Right ventricle myocardium superior (tissue), 1 donor: ENCODE results near the gene REC8. TPM values are rescaled to one million over a fixed set of nuclear protein-coding genes. Genes with fewer than 3 reads are reported as not detected.
"Not testable (repeated sequence)": the region's sequence is repeated elsewhere in the genome, so short reads cannot be mapped to it uniquely, and the experiment has no call there.

Experiments used
- ATAC-seq: fragments of 200-7000 bp; cut with Tn5 transposase; one replicate; pipeline ENCODE4 v1.9.1; 2020; ENCODE audit warnings: mild to moderate bottlenecking; ENCODE audit not compliant: poor library complexity
- DNase-seq: peaks from one replicate; pipeline ENCODE4 v3.0.0-alpha.2; 2020
- intact Hi-C: fragments of 100-400 bp; cut with DNase I; formaldehyde crosslinking; loops from one replicate; pipeline ENCODE4 v1.11.2; 2022
- microRNA-seq: library from miRNA; unstranded; fragments of <30 nt; microRNA quantifications from one replicate; pipeline ENCODE4 v1.2.0, GENCODE V29; 2020
- total RNA-seq: library from RNA; stranded (reverse); fragmentation: NEBNext Ultra II Directional; extraction: Animal tissue kit (Norgen Biotek cat#: 25700); gene quantifications from one replicate; pipeline ENCODE4 v1.2.1, GENCODE V29; 2021
- donor health status: DM: no; HTN: yes; CAD: no; lungs with severe emphysema.

REC8 gene
- total RNA-seq, 1 donor from 2014 or later = 1.7 TPM

GRCh38 chr14:24215495-24216344, 43.8 kb downstream of the REC8 start, which contains the start of gene MDP1:
TSS of gene MDP1 (minus strand) at chr14:24216066. CDS start at chr14:24215955, 111 bp downstream.
- DNase-seq = peak; percentile 93
- ATAC-seq = peak; percentile 86
- intact Hi-C loops = no loop called here

- intact Hi-C loops = no loop called here
- ATAC-seq (no peak), DNase-seq (no peak)
Measured at GRCh38 chr14:24216345-24216699, 44.4 kb downstream of the REC8 start.

- DNase-seq, intact Hi-C loops, ATAC-seq: not testable (repeated sequence)
Measured at GRCh38 chr14:24216876-24217275, 45.0 kb downstream of the REC8 start.

GRCh38 chr14:24219080-24219479, 47.2 kb downstream of the REC8 start:
- ATAC-seq = no peak
- no peak for DNase-seq
- intact Hi-C loops = no loop called here

- ATAC-seq = no peak
- DNase-seq = no peak
- intact Hi-C loops = no loop called here
Measured at GRCh38 chr14:24219521-24219920, 47.6 kb downstream of the REC8 start.

- DNase-seq, ATAC-seq, intact Hi-C loops: not testable (repeated sequence)
Measured at GRCh38 chr14:24222987-24223386, 51.1 kb downstream of the REC8 start.

GRCh38 chr14:24224618-24225071, 52.8 kb downstream of the REC8 start:
- no peak for ATAC-seq
- intact Hi-C loops = no loop called here
- no peak for DNase-seq

- no peak for DNase-seq
- intact Hi-C loops = no loop called here
- no peak for ATAC-seq
Measured at GRCh38 chr14:24226473-24226872, 54.6 kb downstream of the REC8 start.

- intact Hi-C loops = no loop called here
- DNase-seq = no peak
- no peak for ATAC-seq
Measured at GRCh38 chr14:24228902-24229301, 57.0 kb downstream of the REC8 start.

Small RNA genes within 50 kb of the gene (microRNA-seq; reads per million reads assigned to microRNA genes)
- not detected for gene MIR7703

Other genes with a start within 250 kb of the REC8 start
- 28.1 TPM for gene DHRS4, start 218.3 kb upstream of the REC8 start, total RNA-seq
- gene DHRS4L2, start 183.2 kb upstream of the REC8 start, total RNA-seq = 17.7 TPM
- gene CARMIL3, start 120.1 kb upstream of the REC8 start, total RNA-seq = 0.08 TPM
- gene CPNE6, start 100.5 kb upstream of the REC8 start, total RNA-seq = not detected
- gene PCK2, start 77.8 kb upstream of the REC8 start, total RNA-seq = 2.7 TPM
- 81.7 TPM for gene DCAF11, start 57.3 kb upstream of the REC8 start, total RNA-seq
- gene NRL, start 57.1 kb upstream of the REC8 start, total RNA-seq = 0.75 TPM
- gene FITM1, start 41.4 kb upstream of the REC8 start, total RNA-seq = 126 TPM
- 129 TPM for gene PSME1, start 35.9 kb upstream of the REC8 start, total RNA-seq
- gene EMC9, start 30.5 kb upstream of the REC8 start, total RNA-seq = 14.4 TPM
- 88.8 TPM for gene PSME2, start 25.5 kb upstream of the REC8 start, total RNA-seq
- gene RNF31, start 24.6 kb upstream of the REC8 start, total RNA-seq = 29.5 TPM
- gene IRF9, start 10.8 kb upstream of the REC8 start, total RNA-seq = 24.0 TPM
- 10.5 TPM for gene IPO4, start 16.7 kb downstream of the REC8 start, total RNA-seq
- 19.2 TPM for gene TM9SF1, start 23.4 kb downstream of the REC8 start, total RNA-seq
- not detected for gene TSSK4, start 33.6 kb downstream of the REC8 start, total RNA-seq
- 26.6 TPM for gene CHMP4A, start 41.4 kb downstream of the REC8 start, total RNA-seq
- 18.9 TPM for gene MDP1, start 44.0 kb downstream of the REC8 start, total RNA-seq
- 212 TPM for gene NEDD8, start 60.3 kb downstream of the REC8 start, total RNA-seq
- 26.2 TPM for gene GMPR2, start 60.8 kb downstream of the REC8 start, total RNA-seq
- gene TINF2, start 70.5 kb downstream of the REC8 start, total RNA-seq = 28.7 TPM
- gene TGM1, start 91.1 kb downstream of the REC8 start, total RNA-seq = 1.1 TPM
- 20.3 TPM for gene RABGGTA, start 99.5 kb downstream of the REC8 start, total RNA-seq
- gene DHRS1, start 127.7 kb downstream of the REC8 start, total RNA-seq = 5.2 TPM
- 23.4 TPM for gene NOP9, start 127.8 kb downstream of the REC8 start, total RNA-seq
- gene CIDEB, start 135.9 kb downstream of the REC8 start, total RNA-seq = 2.9 TPM
- gene LTB4R2, start 138.1 kb downstream of the REC8 start, total RNA-seq = 0.65 TPM
- 1.8 TPM for gene LTB4R, start 139.4 kb downstream of the REC8 start, total RNA-seq
- 20.6 TPM for gene ADCY4, start 163.0 kb downstream of the REC8 start, total RNA-seq
- 2.9 TPM for gene RIPK3, start 167.9 kb downstream of the REC8 start, total RNA-seq
- gene NFATC4, start 196.1 kb downstream of the REC8 start, total RNA-seq = 25.6 TPM
- gene NYNRIN, start 226.9 kb downstream of the REC8 start, total RNA-seq = 8.8 TPM